K562 (cell line): ENCODE measurements around the gene ACOT7. TPM values are rescaled to one million over a fixed set of nuclear protein-coding genes. Genes with fewer than 3 reads are reported as not detected.

Experiments
- BRD9 ChIP-seq: fragments of 450-650 bp; IDR thresholded peaks from 2 replicates; pipeline ENCODE4 v1.6.1; 2018; ENCODE audit warnings: low read depth; ENCODE audit not compliant: partially characterized antibody
- EZH2 ChIP-seq: IDR thresholded peaks from 2 replicates; pipeline ENCODE4 v1.6.1; 2012; ENCODE audit warnings: low read depth, mild to moderate bottlenecking, inconsistent platforms, low read length, borderline replicate concordance
- HNRNPK ChIP-seq: fragments of 200-400 bp; formaldehyde crosslinking; IDR thresholded peaks from one replicate; pipeline ENCODE4 v1.6.1; 2018; ENCODE audit warnings: mild to moderate bottlenecking, low read depth, low read length; ENCODE audit not compliant: poor library complexity, severe bottlenecking
- KHSRP ChIP-seq: fragments of 450-650 bp; IDR thresholded peaks from 2 replicates; pipeline ENCODE4 v1.6.1; 2017
- MAZ ChIP-seq, 2 experiments: fragments of 450-650 bp in 1 of 2; sonication (generic) in 1 of 2; formaldehyde crosslinking; IDR thresholded peaks in 1 of 2; conservative IDR thresholded peaks in 1 of 2; 2 replicates each; pipeline versions ENCODE4 v1.4.0 to v1.5.0; 2020; ENCODE audit warnings: mild to moderate bottlenecking in 1 of 2, missing genetic modification reagents in 1 of 2
- MCM2 ChIP-seq: fragments of 450-650 bp; IDR thresholded peaks from 2 replicates; pipeline ENCODE4 v1.6.1; 2017; ENCODE audit warnings: low read depth, mild to moderate bottlenecking
- NFIX ChIP-seq: fragments of 250-450 bp; sonication (Bioruptor Pico); IDR thresholded peaks from 2 replicates; pipeline ENCODE4 v1.4.0; 2020; ENCODE audit warnings: low read depth, mild to moderate bottlenecking, moderate library complexity
- NR2C2 ChIP-seq, 2 experiments: fragments of 200-800 bp in 1 of 2; sonication (Bioruptor generic) in 1 of 2; sonication (generic) in 1 of 2; formaldehyde crosslinking in 1 of 2; IDR thresholded peaks; 2 replicates each; pipeline versions ENCODE4 v1.6.1 to v1.8.0; 2016 to 2022; ENCODE audit warnings: mild to moderate bottlenecking in 1 of 2, missing compliant biosample characterization in 1 of 2, missing genetic modification characterization in 1 of 2, missing genetic modification reagents in 1 of 2
- PHF8 ChIP-seq: fragments of 200-600 bp; sonication (generic); IDR thresholded peaks from 2 replicates; pipeline ENCODE4 v1.6.1; 2012; ENCODE audit warnings: mixed run types, mild to moderate bottlenecking, inconsistent platforms, low read length, moderate library complexity, borderline replicate concordance
- PRDM10 ChIP-seq: fragments of 450-650 bp; IDR thresholded peaks from 2 replicates; pipeline ENCODE4 v1.6.1; 2018; ENCODE audit not compliant: partially characterized antibody
- RBM22 ChIP-seq: fragments of 200-400 bp; formaldehyde crosslinking; IDR thresholded peaks from 2 replicates; pipeline ENCODE4 v1.6.1; 2018; ENCODE audit warnings: low read length, low read depth; ENCODE audit not compliant: poor library complexity, severe bottlenecking
- SETDB1 ChIP-seq: IDR thresholded peaks from one replicate; pipeline ENCODE4 v1.6.1; 2012; ENCODE audit warnings: low read length, control low read depth, inconsistent platforms
- SMAD4 ChIP-seq: fragments of 250-450 bp; sonication (Bioruptor Pico); conservative IDR thresholded peaks from 2 replicates; pipeline ENCODE4 v1.8.0; 2021; ENCODE audit warnings: inconsistent platforms, mild to moderate bottlenecking, moderate library complexity
- STAG1 ChIP-seq: sonication (generic); formaldehyde crosslinking; IDR thresholded peaks from 2 replicates; pipeline ENCODE4 v1.5.0; 2020; ENCODE audit warnings: missing genetic modification reagents, borderline replicate concordance
- ZNF212 ChIP-seq: fragments of 450-650 bp; formaldehyde crosslinking; IDR thresholded peaks from 2 replicates; pipeline ENCODE4 v1.4.0; 2020; ENCODE audit warnings: mild to moderate bottlenecking
- ZNF644 ChIP-seq: fragments of 200-800 bp; sonication (Bioruptor generic); IDR thresholded peaks from 2 replicates; pipeline ENCODE4 v1.6.1; 2016; ENCODE audit warnings: low read depth, missing genetic modification characterization, missing compliant biosample characterization
- ZNF766 ChIP-seq: fragments of 200-800 bp; sonication (Bioruptor generic); conservative IDR thresholded peaks from 2 replicates; pipeline ENCODE4 v1.6.1; 2016; ENCODE audit warnings: missing genetic modification characterization, missing compliant biosample characterization
- ZNF79 ChIP-seq: fragments of 250-450 bp; sonication (Bioruptor Pico); IDR thresholded peaks from 2 replicates; pipeline ENCODE4 v1.4.0; 2020; ENCODE audit warnings: low read depth, mild to moderate bottlenecking, moderate library complexity
- polyA plus RNA-seq, 8 experiments: library from polyadenylated mRNA; depleted of rRNA in 4 of 8; stranded (reverse) in 5 of 8; unstranded in 3 of 8; fragments of >200 nt; fragmentation: Nextera tagmentation in 2 of 8; fragmentation: Illumina TruSeq in 1 of 8; extraction: Ambion mirVana in 2 of 8; extraction: Trizol in 1 of 8; gene quantifications; 2 replicates each; pipeline versions ENCODE4 v1.2.1 to v1.2.3, GENCODE V29; 2011 to 2014; ENCODE audit warnings: inconsistent platforms in 1 of 8, missing spikeins in 1 of 8
- total RNA-seq, 7 experiments: library from RNA; depleted of rRNA in 6 of 7; stranded (reverse); fragments of >200 nt in 6 of 7; fragmentation: Illumina TruSeq in 2 of 7; extraction: Trizol in 2 of 7; gene quantifications; 2 replicates each; pipeline versions ENCODE4 v1.2.1 to v1.2.3, GENCODE V29; 2011 to 2021; ENCODE audit warnings: low replicate concordance in 1 of 7

The ACOT7 gene
- total and polyA plus RNA-seq, 9 of the 15 experiments (the other 6 are each of a cell fraction or from before 2014, with no cell fraction given): 7.0 to 92.6 (median 37.2) TPM

GRCh38 chr1:6393400-6394187, at the start of gene ACOT7 (continued):
- TF ChIP-seq ZNF212 (CRISPR knock-in tag) (0 out of 2 replicates have a peak, but pooled peaks have one; percentile 3), ZNF644 (tag) (no peak), BRD9 (no peak), MAZ (CRISPR knock-in tag; conservative IDR thresholded peaks at IDR 0.05 in 1 of 2, IDR thresholded peaks at IDR 0.05 in 1 of 2) (peak; percentile 85 to 92), ZNF79 (CRISPR knock-in tag) (no peak), PRDM10 (peak; percentile 42), EZH2 (no peak), KHSRP (no peak), ZNF766 (CRISPR knock-in tag) (peak; percentile 77), RBM22 (no peak), NR2C2 (CRISPR knock-in tag; IDR thresholded peaks at IDR 0.05) (peak; percentile 12; the same call in 1 of the 2 replicates), NR2C2 (tag; IDR thresholded peaks at IDR 0.05) (peak; percentile 68; the same call in 1 of the 2 replicates), PHF8 (peak; percentile 90; the same call in 1 of the 2 replicates), HNRNPK (peak; percentile 93), SETDB1 (no peak), SMAD4 (CRISPR knock-in tag) (peak; percentile 87), MCM2 (no peak), STAG1 (CRISPR knock-in tag) (0 out of 2 replicates have a peak, but pooled peaks have one; percentile 35), NFIX (CRISPR knock-in tag) (no peak)
